Measurements from ENCODE around the gene CXCR6. TPM values are rescaled to one million over a fixed set of nuclear protein-coding genes. Genes with fewer than 3 reads are reported as not detected.

Gene CXCR6
- total and polyA plus RNA-seq, 7 donors, result 0.05 to 0.50 (median 0.10) TPM; not detected in 4

- DNase-seq (no peak), ATAC-seq (no peak)
- Histone ChIP-seq H3K36me3 (ENCODE audit: insufficient read depth in 1 of 2, low read depth in 1 of 2) (peaks cover 0 to 14% of the 10 kb centered on the region in 2 donors), H3K9me3 (no peaks in the 10 kb centered on the region), H3K27me3 (ENCODE audit: insufficient read depth in 3 of 3, low read length in 2 of 3) (no peaks in the 10 kb centered on the region), H3K4me1 (peaks cover 7% of the 10 kb centered on the region), H3K27ac (no peak overlapping the region), H3K4me3 (no peak overlapping the region)
- WGBS, 3 donors, result 84 to 92% (median 92%) methylated on average over 7 of the region's 7 CpGs
- no peak for TF ChIP-seq CTCF (IDR thresholded peaks at IDR 0.05)
- intact Hi-C loops (cut with DNase I), result loop anchor here (5.0 kb wide), 1 partner anchor 146 kb away; no protein-coding TSS in a partner anchor
Measured at GRCh38 chr3:45908761-45909160, 34.5 kb upstream of the CXCR6 start.

DNA sequence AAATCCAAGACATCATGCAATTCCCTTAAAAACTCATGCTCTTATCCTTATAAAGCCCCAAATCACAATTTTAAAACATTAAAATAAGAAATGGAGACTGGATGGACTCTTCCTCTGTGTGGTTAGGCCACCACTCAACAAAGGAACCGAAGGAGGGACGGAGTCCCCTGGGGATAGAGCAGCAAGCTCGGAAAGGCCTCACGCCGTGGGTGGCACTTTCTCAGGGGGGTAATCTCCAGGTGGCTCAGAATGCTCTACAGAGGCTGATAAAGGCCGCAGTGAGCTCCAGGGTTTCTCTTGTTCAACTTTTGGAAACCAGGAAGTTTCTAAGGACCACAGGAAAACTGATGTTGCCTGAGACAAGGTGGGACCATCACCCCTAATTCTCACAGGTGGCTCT is 33.7 kb upstream of the CXCR6 start:
- ATAC-seq (no peak), DNase-seq (no peak)
- TF ChIP-seq CTCF (IDR thresholded peaks at IDR 0.05), result no peak
- 85 to 89% (median 87%) methylated on average over 6 of the region's 6 CpGs for WGBS, 3 donors
- H3K4me1 ChIP-seq, result peaks cover 7% of the 10 kb centered on the region
- H3K36me3 ChIP-seq (ENCODE audit: insufficient read depth in 1 of 2, low read depth in 1 of 2), result peaks cover 0 to 8% of the 10 kb centered on the region in 2 donors
- H3K27ac ChIP-seq, result no peak overlapping the region
- no peaks in the 10 kb centered on the region for H3K27me3 ChIP-seq (ENCODE audit: insufficient read depth in 3 of 3, low read length in 2 of 3)
- H3K9me3 ChIP-seq, result no peaks in the 10 kb centered on the region
- H3K4me3 ChIP-seq, result no peak overlapping the region
- intact Hi-C loops (cut with DNase I), result loop anchor here (5.0 kb wide), 1 partner anchor 147 kb away; no protein-coding TSS in a partner anchor

DNA sequence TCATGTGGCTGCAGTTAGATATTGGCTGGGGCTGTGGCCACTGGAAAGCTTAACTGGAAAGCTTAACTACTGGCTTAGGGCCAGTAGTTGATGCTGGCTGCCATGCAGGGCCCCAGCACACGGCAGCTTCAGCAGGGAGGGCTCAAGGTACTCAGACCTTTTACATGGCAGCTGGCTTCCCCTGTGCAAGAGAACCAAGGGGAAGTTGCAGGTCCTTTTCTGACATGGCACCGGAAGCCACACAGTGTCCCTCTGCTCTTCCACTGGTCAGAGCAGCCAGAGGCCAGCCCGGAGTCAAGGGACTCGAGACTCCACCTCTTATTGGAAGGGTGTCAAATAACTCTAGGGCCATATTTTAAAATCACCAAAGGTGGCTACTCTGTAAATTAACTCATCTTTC is 32.4 kb upstream of the CXCR6 start:
- ATAC-seq, result no peak
- H3K27ac ChIP-seq, result no peak overlapping the region
- DNase-seq, result no peak
- H3K4me3 ChIP-seq, result no peak overlapping the region
- H3K27me3 ChIP-seq (ENCODE audit: insufficient read depth in 3 of 3, low read length in 2 of 3), result no peaks in the 10 kb centered on the region
- TF ChIP-seq CTCF (IDR thresholded peaks at IDR 0.05), result no peak
- H3K4me1 ChIP-seq, result peaks cover 7% of the 10 kb centered on the region
- no peaks in the 10 kb centered on the region for H3K9me3 ChIP-seq
- WGBS, 3 donors, result 55 to 63% (median 61%) methylated on average over 4 of the region's 4 CpGs
- intact Hi-C loops (cut with DNase I), result no loop called here
- peaks cover 0 to 7% of the 10 kb centered on the region in 2 donors for H3K36me3 ChIP-seq (ENCODE audit: insufficient read depth in 1 of 2, low read depth in 1 of 2)

DNA sequence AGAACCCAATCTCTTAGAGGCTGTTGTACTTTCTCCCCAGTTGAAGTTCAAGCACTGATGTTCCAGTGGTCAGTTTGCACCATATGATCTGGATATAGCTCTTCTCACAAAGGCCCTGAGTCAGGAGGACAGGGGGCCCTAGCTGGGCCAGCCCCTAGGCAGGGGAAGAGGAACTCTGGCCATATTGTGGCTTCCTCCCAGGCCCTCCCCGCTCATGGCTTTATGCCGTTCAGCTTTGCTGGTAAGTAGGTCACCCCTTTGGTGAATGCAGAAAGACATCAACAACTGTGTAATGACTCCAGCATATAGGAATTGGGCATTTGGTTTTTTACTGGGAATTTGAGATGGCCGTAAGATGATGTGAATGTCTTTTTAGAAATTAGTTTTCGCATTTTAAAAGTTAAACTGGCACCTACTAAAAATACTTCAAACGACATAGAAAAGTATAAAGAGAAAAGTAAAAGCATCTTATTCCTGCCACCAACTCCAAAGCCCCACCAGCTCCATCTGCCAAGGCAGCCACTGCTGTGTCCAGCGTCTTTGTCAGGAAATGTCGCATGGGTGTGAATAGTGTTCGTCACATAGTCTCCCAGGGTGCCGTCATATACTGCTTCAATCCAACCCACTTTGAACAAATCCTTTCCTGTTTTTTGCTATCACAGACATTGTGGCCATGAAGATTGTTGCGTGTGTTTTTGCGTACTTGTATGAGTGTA is 31.6 kb upstream of the CXCR6 start:
- Histone ChIP-seq H3K9me3 (no peaks in the 10 kb centered on the region), H3K36me3 (ENCODE audit: insufficient read depth in 1 of 2, low read depth in 1 of 2) (peaks cover 0 to 7% of the 10 kb centered on the region in 2 donors)
- intact Hi-C loops (cut with DNase I), result no loop called here

More for the DNA sequence above, 31.6 kb upstream of the CXCR6 start:
- DNase-seq (no peak), ATAC-seq (no peak)
- 89 to 91% (median 91%) methylated on average over 11 of the region's 11 CpGs for WGBS, 3 donors
- no peaks in the 10 kb centered on the region for H3K27me3 ChIP-seq (ENCODE audit: insufficient read depth in 3 of 3, low read length in 2 of 3)
- H3K4me3 ChIP-seq, result no peak overlapping the region
- TF ChIP-seq CTCF (IDR thresholded peaks at IDR 0.05), result no peak
- no peak overlapping the region for H3K27ac ChIP-seq
- H3K4me1 ChIP-seq, result peaks cover 7% of the 10 kb centered on the region

Measured in psoas muscle (tissue), 8 donors.